HEK293 (cell line): Measurements from ENCODE around the gene GPR84.

Experiments
- GLIS2 ChIP-seq: fragments of 450-650 bp; formaldehyde crosslinking; IDR thresholded peaks from 2 replicates; pipeline ENCODE4 v1.5.1; 2016; ENCODE audit warnings: missing biosample characterization, missing genetic modification characterization
- KLF10 ChIP-seq: fragments of 450-650 bp; IDR thresholded peaks from 2 replicates; pipeline ENCODE4 v1.5.1; 2018; ENCODE audit warnings: missing biosample characterization, mild to moderate bottlenecking, missing genetic modification characterization
- MYNN ChIP-seq: fragments of 450-650 bp; formaldehyde crosslinking; IDR thresholded peaks from 2 replicates; pipeline ENCODE4 v1.5.1; 2016; ENCODE audit warnings: missing biosample characterization, missing genetic modification characterization, borderline replicate concordance
- PRDM1 ChIP-seq: fragments of 450-650 bp; formaldehyde crosslinking; IDR thresholded peaks from 2 replicates; pipeline ENCODE4; 2016; ENCODE audit warnings: missing biosample characterization, missing genetic modification characterization
- SCRT2 ChIP-seq: fragments of 450-650 bp; formaldehyde crosslinking; IDR thresholded peaks from 2 replicates; pipeline ENCODE4 v1.5.1; 2016; ENCODE audit warnings: missing biosample characterization, missing genetic modification characterization
- SP7 ChIP-seq: fragments of 450-650 bp; formaldehyde crosslinking; IDR thresholded peaks from 2 replicates; pipeline ENCODE4 v1.5.1; 2016; ENCODE audit warnings: missing biosample characterization, missing genetic modification characterization
- WT1 ChIP-seq: fragments of 450-650 bp; formaldehyde crosslinking; IDR thresholded peaks from 2 replicates; pipeline ENCODE4 v1.5.1; 2016; ENCODE audit warnings: missing biosample characterization, missing genetic modification characterization
- YY1 ChIP-seq: fragments of 450-650 bp; formaldehyde crosslinking; IDR thresholded peaks from 2 replicates; pipeline ENCODE4 v1.5.1; 2018; ENCODE audit warnings: missing biosample characterization, missing genetic modification characterization
- ZBTB20 ChIP-seq: fragments of 450-650 bp; formaldehyde crosslinking; IDR thresholded peaks from 2 replicates; pipeline ENCODE4 v1.5.1; 2016; ENCODE audit warnings: missing biosample characterization, missing genetic modification characterization
- ZBTB48 ChIP-seq: fragments of 450-650 bp; formaldehyde crosslinking; IDR thresholded peaks from 2 replicates; pipeline ENCODE4 v1.5.1; 2016; ENCODE audit warnings: missing biosample characterization, missing genetic modification characterization
- ZNF132 ChIP-seq: fragments of 450-650 bp; formaldehyde crosslinking; IDR thresholded peaks from 2 replicates; pipeline ENCODE4 v1.5.1; 2017; ENCODE audit warnings: missing biosample characterization, missing genetic modification characterization, borderline replicate concordance
- ZNF280C ChIP-seq: fragments of 450-650 bp; formaldehyde crosslinking; IDR thresholded peaks from 2 replicates; pipeline ENCODE4 v1.5.1; 2016; ENCODE audit warnings: missing biosample characterization, missing genetic modification characterization
- ZNF324 ChIP-seq: fragments of 450-650 bp; formaldehyde crosslinking; IDR thresholded peaks from 2 replicates; pipeline ENCODE4 v1.5.1; 2016; ENCODE audit warnings: missing biosample characterization, missing genetic modification characterization
- ZNF398 ChIP-seq: fragments of 450-650 bp; formaldehyde crosslinking; IDR thresholded peaks from 2 replicates; pipeline ENCODE4 v1.5.1; 2017; ENCODE audit warnings: missing biosample characterization, missing genetic modification characterization
- ZNF626 ChIP-seq: fragments of 450-650 bp; sonication (Bioruptor Pico); formaldehyde crosslinking; IDR thresholded peaks from 2 replicates; pipeline ENCODE4 v1.5.1; 2018; ENCODE audit warnings: missing biosample characterization, missing genetic modification characterization, inconsistent platforms
- ZNF747 ChIP-seq: fragments of 450-650 bp; formaldehyde crosslinking; IDR thresholded peaks from 2 replicates; pipeline ENCODE4 v1.5.1; 2016; ENCODE audit warnings: missing biosample characterization, missing genetic modification characterization
- ZNF76 ChIP-seq: fragments of 450-650 bp; formaldehyde crosslinking; IDR thresholded peaks from 2 replicates; pipeline ENCODE4; 2016; ENCODE audit warnings: low read depth, missing biosample characterization, missing genetic modification characterization, borderline replicate concordance
- TF ChIP-seq, protein P1 (sequence below): fragments of 450-650 bp; formaldehyde crosslinking; conservative IDR thresholded peaks from 2 replicates; pipeline ENCODE4 v1.5.1; 2016; ENCODE audit warnings: low read depth, missing biosample characterization, missing genetic modification characterization
- TF ChIP-seq, protein P2 (sequence below): fragments of 450-650 bp; formaldehyde crosslinking; IDR thresholded peaks from 2 replicates; pipeline ENCODE4 v1.5.1; 2016; ENCODE audit warnings: missing biosample characterization, missing genetic modification characterization

GPR84 gene

GRCh38 chr12:54352891-54353874 lies 11.1 kb downstream of the GPR84 start (continued):
- peak; percentile 99 for TF ChIP-seq ZNF398 (tag by site-specific recombination)
- TF ChIP-seq, protein P1, sequence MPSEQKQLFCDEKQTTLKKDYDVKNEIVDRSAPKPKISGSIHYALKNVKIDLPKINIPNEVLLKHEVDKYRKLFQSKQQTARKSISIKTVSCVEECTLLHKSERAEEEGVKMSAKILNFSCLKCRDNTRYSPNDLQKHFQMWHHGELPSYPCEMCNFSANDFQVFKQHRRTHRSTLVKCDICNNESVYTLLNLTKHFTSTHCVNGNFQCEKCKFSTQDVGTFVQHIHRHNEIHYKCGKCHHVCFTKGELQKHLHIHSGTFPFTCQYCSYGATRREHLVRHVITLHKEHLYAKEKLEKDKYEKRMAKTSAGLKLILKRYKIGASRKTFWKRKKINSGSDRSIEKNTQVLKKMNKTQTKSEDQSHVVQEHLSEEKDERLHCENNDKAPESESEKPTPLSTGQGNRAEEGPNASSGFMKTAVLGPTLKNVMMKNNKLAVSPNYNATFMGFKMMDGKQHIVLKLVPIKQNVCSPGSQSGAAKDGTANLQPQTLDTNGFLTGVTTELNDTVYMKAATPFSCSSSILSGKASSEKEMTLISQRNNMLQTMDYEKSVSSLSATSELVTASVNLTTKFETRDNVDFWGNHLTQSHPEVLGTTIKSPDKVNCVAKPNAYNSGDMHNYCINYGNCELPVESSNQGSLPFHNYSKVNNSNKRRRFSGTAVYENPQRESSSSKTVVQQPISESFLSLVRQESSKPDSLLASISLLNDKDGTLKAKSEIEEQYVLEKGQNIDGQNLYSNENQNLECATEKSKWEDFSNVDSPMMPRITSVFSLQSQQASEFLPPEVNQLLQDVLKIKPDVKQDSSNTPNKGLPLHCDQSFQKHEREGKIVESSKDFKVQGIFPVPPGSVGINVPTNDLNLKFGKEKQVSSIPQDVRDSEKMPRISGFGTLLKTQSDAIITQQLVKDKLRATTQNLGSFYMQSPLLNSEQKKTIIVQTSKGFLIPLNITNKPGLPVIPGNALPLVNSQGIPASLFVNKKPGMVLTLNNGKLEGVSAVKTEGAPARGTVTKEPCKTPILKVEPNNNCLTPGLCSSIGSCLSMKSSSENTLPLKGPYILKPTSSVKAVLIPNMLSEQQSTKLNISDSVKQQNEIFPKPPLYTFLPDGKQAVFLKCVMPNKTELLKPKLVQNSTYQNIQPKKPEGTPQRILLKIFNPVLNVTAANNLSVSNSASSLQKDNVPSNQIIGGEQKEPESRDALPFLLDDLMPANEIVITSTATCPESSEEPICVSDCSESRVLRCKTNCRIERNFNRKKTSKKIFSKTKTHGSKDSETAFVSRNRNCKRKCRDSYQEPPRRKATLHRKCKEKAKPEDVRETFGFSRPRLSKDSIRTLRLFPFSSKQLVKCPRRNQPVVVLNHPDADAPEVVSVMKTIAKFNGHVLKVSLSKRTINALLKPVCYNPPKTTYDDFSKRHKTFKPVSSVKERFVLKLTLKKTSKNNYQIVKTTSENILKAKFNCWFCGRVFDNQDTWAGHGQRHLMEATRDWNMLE (tag by site-specific recombination), result no peak
- no peak for TF ChIP-seq ZNF132 (tag by site-specific recombination)
- TF ChIP-seq, protein P2, sequence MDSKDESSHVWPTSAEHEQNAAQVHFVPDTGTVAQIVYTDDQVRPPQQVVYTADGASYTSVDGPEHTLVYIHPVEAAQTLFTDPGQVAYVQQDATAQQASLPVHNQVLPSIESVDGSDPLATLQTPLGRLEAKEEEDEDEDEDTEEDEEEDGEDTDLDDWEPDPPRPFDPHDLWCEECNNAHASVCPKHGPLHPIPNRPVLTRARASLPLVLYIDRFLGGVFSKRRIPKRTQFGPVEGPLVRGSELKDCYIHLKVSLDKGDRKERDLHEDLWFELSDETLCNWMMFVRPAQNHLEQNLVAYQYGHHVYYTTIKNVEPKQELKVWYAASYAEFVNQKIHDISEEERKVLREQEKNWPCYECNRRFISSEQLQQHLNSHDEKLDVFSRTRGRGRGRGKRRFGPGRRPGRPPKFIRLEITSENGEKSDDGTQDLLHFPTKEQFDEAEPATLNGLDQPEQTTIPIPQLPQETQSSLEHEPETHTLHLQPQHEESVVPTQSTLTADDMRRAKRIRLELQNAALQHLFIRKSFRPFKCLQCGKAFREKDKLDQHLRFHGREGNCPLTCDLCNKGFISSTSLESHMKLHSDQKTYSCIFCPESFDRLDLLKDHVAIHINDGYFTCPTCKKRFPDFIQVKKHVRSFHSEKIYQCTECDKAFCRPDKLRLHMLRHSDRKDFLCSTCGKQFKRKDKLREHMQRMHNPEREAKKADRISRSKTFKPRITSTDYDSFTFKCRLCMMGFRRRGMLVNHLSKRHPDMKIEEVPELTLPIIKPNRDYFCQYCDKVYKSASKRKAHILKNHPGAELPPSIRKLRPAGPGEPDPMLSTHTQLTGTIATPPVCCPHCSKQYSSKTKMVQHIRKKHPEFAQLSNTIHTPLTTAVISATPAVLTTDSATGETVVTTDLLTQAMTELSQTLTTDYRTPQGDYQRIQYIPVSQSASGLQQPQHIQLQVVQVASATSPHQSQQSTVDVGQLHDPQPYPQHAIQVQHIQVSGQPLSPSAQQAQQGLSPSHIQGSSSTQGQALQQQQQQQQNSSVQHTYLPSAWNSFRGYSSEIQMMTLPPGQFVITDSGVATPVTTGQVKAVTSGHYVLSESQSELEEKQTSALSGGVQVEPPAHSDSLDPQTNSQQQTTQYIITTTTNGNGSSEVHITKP (tag by site-specific recombination), result peak; percentile 93
- 0 out of 2 replicates have a peak, but pooled peaks have one; percentile 9 for TF ChIP-seq ZBTB48 (tag by site-specific recombination)
- no peak for TF ChIP-seq ZNF280C (tag by site-specific recombination)
- TF ChIP-seq ZNF76 (tag by site-specific recombination), result peak; percentile 52; the same call in 1 of the 2 replicates
- peak; percentile 57 for TF ChIP-seq GLIS2
- TF ChIP-seq ZNF747 (tag by site-specific recombination), result no peak
- TF ChIP-seq YY1 (tag by site-specific recombination), result no peak
- peak; percentile 54 for TF ChIP-seq SP7 (tag by site-specific recombination)
- 0 out of 2 replicates have a peak, but pooled peaks have one; percentile 10 for TF ChIP-seq WT1 (tag by site-specific recombination)
- no peak for TF ChIP-seq KLF10 (tag by site-specific recombination)
- TF ChIP-seq MYNN, result no peak
- peak; percentile 54; the same call in 1 of the 2 replicates for TF ChIP-seq ZNF324
- TF ChIP-seq SCRT2 (tag by site-specific recombination), result peak; percentile 95
- TF ChIP-seq ZBTB20 (tag by site-specific recombination), result no peak
- peak; percentile 59 for TF ChIP-seq PRDM1 (tag by site-specific recombination)
- TF ChIP-seq ZNF626 (tag by site-specific recombination), result no peak
